IPS-20b (cell line): ENCODE data around the gene BICD1.

Experiments
- H3K27ac ChIP-seq: one replicate; pipeline ENCODE4 v1.5.1; 2013; ENCODE audit warnings: low read length
- H3K27me3 ChIP-seq: 2 replicates; pipeline ENCODE4 v1.6.1; 2013; ENCODE audit warnings: mild to moderate bottlenecking, low read length, inconsistent platforms; ENCODE audit not compliant: insufficient read depth
- H3K36me3 ChIP-seq: 2 replicates; pipeline ENCODE4 v1.6.1; 2013; ENCODE audit warnings: low read depth, mild to moderate bottlenecking, inconsistent platforms, low read length, moderate library complexity; ENCODE audit not compliant: insufficient read depth
- H3K4me1 ChIP-seq: 2 replicates; pipeline ENCODE4 v1.6.1; 2013; ENCODE audit warnings: mild to moderate bottlenecking, control low read depth, inconsistent platforms, low read length, moderate library complexity; ENCODE audit not compliant: insufficient read depth
- H3K4me3 ChIP-seq: 2 replicates; pipeline ENCODE4 v1.5.1; 2013; ENCODE audit warnings: mild to moderate bottlenecking, low read length, inconsistent platforms
- H3K9ac ChIP-seq: 2 replicates; pipeline ENCODE4 v1.6.1; 2013; ENCODE audit warnings: low read depth, mild to moderate bottlenecking, inconsistent platforms, low read length, moderate library complexity
- H3K9me3 ChIP-seq: 2 replicates; pipeline ENCODE4 v1.6.1; 2013; ENCODE audit warnings: mild to moderate bottlenecking, low read depth, low read length, inconsistent platforms; ENCODE audit not compliant: insufficient read depth

BICD1 gene

DNA sequence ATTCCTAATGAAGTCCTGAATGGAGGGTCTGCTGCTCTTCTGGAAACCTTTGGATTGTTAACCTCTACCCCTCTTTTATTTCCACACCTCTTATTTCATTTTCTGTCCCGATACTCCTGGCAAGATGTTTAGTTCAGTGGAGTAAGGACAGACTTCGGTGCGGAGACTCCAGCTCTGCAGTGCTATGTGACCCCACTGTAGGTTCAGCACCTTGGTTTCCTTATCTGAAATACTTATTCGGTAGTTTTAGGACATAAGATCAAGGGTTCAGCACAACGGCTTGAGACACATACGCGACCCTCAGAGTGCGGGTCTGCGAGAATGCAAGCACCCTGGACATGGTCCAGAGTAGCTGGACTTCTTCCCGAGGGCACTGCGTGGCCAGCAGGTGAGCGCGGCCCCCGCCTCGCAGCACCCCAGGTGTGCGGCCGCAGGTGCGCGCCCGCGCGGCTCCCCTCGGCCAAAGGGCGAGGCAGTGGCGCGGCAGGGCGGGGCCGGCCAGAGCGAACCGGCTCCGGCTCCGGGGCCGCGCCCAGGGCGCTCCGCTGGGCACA is 292.2 kb downstream of the BICD1 start:
- Histone ChIP-seq H3K4me1 (peaks cover 23% of the 10 kb centered on the region; the same call in 1 of the 2 replicates), H3K4me3 (peak overlapping the region; percentile 81), H3K9me3 (no peaks in the 10 kb centered on the region), H3K36me3 (peaks cover 14% of the 10 kb centered on the region), H3K9ac (peak overlapping the region; percentile 88), H3K27ac (peak overlapping the region; percentile 80), H3K27me3 (peaks cover 11% of the 10 kb centered on the region; the same call in 1 of the 2 replicates)

DNA sequence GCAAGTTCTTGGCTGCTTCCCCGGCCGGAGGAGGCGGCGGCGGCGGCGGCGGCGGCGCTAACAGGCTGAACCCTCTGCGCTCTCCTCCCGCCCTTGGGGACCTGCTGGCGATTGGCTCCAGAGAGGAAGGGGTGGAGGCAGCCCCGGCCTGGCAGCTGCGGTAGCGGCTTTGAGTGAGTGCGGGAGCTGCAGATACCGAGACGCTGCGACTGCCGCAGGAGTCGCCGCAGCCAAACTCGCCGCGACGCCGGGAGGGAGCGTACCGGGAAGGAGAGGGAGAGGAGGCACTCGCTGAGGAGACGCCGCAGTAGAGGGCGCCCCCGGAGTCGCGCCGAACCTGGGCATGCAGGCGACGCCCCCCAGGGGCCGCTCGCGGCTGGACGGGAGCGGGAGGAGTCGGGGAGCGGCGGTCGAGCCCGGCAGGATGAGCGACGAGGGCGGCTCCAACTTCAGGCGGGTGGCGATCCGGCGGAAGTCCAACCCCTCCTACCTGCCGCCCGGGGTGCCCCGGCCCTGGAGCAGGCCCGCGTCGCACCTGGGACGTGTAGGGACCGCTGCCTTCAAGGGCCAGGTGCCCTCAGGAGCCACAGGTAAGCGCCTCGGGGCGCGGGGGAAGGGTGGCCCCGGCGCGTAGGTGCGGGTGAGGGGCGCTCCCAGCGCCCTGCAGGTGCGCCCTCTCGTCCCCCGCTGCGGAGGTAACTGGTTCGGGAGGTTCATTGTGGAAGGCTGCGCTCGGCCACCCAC is 292.9 kb downstream of the BICD1 start, which contains the start of gene FGD4:
Gene FGD4 (plus strand): TSS at position 189 of the 744 bp plus-strand sequence.
- Histone ChIP-seq H3K36me3 (peaks cover 19% of the 10 kb centered on the region), H3K27ac (peak within 1 kb of the TSS; percentile 80), H3K4me3 (peak within 1 kb of the TSS; percentile 81), H3K27me3 (peaks cover 11% of the 10 kb centered on the region; the same call in 1 of the 2 replicates), H3K9me3 (no peaks in the 10 kb centered on the region), H3K9ac (peak within 1 kb of the TSS; percentile 88), H3K4me1 (peaks cover 23% of the 10 kb centered on the region; the same call in 1 of the 2 replicates)

DNA sequence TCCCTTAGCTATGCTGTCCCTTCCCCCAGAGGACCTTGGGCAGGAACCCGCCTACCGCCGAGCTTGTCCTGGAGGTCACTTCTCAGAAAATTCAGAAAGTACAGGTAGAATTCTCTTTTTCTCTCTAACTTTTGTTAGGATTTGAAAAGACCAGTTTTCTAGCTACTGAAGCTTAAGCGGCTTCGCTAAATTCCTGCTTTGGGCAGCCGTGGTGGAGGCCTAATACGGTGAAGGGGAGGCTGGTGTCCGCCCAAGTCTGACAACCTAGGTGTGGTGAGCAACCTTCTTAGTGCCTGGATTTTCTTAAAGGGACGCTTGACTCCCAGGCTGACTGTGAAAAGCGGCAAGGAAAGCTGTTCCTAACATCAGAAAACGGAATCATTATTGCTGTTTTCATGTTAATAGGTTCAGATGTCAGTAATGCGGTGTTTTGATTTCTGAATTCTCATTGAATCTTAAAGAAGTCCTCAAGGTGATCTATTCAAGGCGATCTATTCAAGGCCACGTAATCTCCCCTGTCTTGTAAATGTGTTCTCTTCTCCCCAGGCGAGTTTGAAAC is 293.5 kb downstream of the BICD1 start:
- peak overlapping the region; percentile 81 for H3K4me3 ChIP-seq
- H3K4me1 ChIP-seq, result peaks cover 19% of the 10 kb centered on the region; the same call in 1 of the 2 replicates
- peak overlapping the region; percentile 88 for H3K9ac ChIP-seq
- peaks cover 19% of the 10 kb centered on the region for H3K36me3 ChIP-seq
- H3K9me3 ChIP-seq, result no peaks in the 10 kb centered on the region
- H3K27me3 ChIP-seq, result peaks cover 11% of the 10 kb centered on the region; the same call in 1 of the 2 replicates
- peak overlapping the region; percentile 3 for H3K27ac ChIP-seq

DNA sequence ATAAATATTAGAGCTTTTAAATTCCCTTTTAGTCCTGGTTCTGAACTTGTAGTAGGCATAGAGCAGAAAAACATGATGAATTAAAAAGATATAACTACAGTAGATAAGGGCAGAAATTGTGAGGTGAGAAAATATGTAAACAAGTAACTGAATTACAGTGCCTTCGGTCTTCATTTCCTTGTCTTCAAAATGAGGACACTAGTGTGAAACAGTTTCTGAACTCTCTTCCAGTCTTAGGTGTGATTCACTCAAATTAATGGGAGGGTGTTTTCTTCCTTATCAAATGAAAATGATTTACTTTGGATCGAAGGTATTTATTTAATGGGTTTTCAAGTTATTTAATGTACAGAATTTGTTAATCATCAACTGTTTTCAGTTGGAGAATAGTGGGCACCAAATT is 294.2 kb downstream of the BICD1 start:
- Histone ChIP-seq H3K4me1 (peaks cover 16% of the 10 kb centered on the region; the same call in 1 of the 2 replicates), H3K36me3 (peaks cover 19% of the 10 kb centered on the region), H3K4me3 (peak overlapping the region; percentile 81), H3K27me3 (peaks cover 11% of the 10 kb centered on the region; the same call in 1 of the 2 replicates), H3K9me3 (no peaks in the 10 kb centered on the region), H3K27ac (peak overlapping the region; percentile 46), H3K9ac (peak overlapping the region; percentile 88)

DNA sequence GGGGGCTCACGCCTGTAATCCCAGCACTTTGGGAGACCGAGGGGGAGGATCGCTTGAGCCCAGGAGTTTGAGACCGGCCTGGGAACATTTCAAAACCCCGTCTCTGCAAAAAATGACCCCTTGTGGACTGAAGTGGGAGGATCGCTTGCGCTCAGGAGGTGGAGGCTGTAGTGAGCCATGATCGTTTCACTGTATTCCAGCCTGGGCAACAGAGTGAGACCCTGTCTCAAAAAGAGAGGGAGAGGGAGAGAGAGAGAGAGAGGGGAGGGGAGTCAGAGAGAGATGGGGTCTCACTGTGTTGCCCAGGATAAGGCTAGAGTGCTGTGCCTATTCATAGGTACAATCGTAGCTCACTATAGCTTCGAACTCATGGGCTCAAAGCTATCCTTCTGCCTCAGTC is 295.5 kb downstream of the BICD1 start:
- Histone ChIP-seq H3K9me3 (no peaks in the 10 kb centered on the region), H3K9ac (no peak overlapping the region), H3K4me3 (peak overlapping the region; percentile 4; the same call in 1 of the 2 replicates), H3K36me3 (peaks cover 19% of the 10 kb centered on the region), H3K27me3 (peaks cover 11% of the 10 kb centered on the region; the same call in 1 of the 2 replicates), H3K4me1 (peaks cover 16% of the 10 kb centered on the region; the same call in 1 of the 2 replicates), H3K27ac (no peak overlapping the region)

DNA sequence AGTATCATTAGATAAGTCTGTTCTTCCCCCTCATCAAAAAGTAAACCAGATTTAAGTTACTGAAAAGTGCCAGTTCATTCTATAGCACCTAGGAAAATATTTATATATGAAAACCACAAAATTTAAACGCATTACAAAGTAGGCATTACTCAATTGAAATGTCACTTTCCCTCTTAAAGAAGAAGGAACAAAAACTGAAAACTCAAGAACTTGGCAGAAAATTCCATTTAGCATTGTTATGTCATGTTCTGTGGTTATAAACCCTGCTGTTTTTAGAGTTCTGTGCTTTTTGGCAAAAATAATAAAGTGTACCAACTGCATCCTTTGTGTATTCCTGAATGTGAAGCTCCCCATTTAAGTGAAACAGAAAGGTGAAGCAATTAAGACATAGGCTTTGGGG is 296.3 kb downstream of the BICD1 start:
- Histone ChIP-seq H3K4me3 (peak overlapping the region; percentile 4; the same call in 1 of the 2 replicates), H3K27ac (no peak overlapping the region), H3K4me1 (peaks cover 9% of the 10 kb centered on the region; the same call in 1 of the 2 replicates), H3K27me3 (peaks cover 11% of the 10 kb centered on the region; the same call in 1 of the 2 replicates), H3K9ac (no peak overlapping the region), H3K36me3 (peaks cover 23% of the 10 kb centered on the region), H3K9me3 (no peaks in the 10 kb centered on the region)

DNA sequence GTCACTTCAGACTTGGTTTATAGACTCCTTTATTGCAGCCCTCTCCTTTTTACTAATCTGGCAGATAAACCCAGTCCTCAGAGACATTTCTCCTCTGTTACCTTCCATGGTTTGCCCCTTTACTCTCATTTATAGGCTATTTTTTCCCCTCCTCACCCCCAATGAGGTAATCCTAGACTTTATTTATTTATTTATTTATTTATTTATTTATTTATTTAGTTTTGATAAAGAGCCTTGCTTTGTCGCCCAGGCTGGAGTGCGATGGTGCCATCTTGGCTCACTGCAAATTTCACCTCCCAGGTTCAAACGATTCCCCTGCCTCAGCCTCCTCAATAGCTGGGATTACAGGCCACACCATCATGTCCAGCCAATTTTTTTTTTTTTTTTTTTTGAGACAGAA is 301.1 kb downstream of the BICD1 start:
- Histone ChIP-seq H3K27me3 (no peaks in the 10 kb centered on the region), H3K36me3 (peaks cover 45% of the 10 kb centered on the region), H3K4me3 (no peak overlapping the region), H3K9me3 (no peaks in the 10 kb centered on the region), H3K27ac (no peak overlapping the region), H3K4me1 (peaks cover 2% of the 10 kb centered on the region; the same call in 1 of the 2 replicates), H3K9ac (no peak overlapping the region)

DNA sequence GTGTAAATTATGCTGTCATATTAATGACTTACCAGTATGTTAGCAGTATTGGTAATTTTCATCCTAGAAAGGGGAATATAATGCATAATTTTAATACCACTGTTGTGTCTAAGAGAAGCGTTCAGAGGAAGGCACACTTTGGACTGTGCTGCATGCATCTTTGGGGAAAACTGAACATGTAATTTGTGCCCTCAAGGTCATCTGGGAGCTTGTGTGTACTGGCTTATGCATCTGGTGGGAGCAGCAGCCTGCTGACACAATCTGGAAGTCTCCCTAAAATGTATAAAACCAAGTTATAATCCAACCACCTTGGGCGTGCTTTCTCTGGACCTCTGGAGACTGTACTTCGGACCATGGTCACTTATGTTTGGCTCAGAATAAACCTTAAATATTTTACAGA is 306.8 kb downstream of the BICD1 start:
- H3K4me3 ChIP-seq, result no peak overlapping the region
- no peaks in the 10 kb centered on the region for H3K9me3 ChIP-seq
- H3K4me1 ChIP-seq, result peaks cover 6% of the 10 kb centered on the region; the same call in 1 of the 2 replicates
- no peaks in the 10 kb centered on the region for H3K27me3 ChIP-seq
- H3K27ac ChIP-seq, result no peak overlapping the region
- peaks cover 35% of the 10 kb centered on the region for H3K36me3 ChIP-seq
- H3K9ac ChIP-seq, result no peak overlapping the region

DNA sequence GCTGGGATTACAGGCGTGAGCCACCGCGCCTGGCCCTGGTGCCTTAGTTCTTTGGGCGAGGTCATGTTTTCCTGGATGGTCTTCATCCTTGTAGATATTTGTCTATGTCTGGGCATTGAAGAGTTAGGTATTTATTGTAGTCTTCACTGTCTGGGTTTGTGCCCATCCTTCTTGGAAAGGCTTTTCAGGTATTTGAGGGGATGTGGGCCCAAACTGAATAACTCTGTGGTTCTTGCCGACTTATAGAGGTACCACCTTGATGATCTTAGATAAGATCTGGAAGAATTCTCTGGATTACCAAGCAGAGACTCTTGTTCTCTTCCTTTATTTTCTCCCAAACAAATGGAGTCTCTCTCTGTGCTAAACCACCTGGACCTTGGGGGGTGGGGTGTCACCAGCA is 311.6 kb downstream of the BICD1 start:
- Histone ChIP-seq H3K9me3 (no peaks in the 10 kb centered on the region), H3K4me3 (no peak overlapping the region), H3K4me1 (peaks cover 26% of the 10 kb centered on the region), H3K27ac (no peak overlapping the region), H3K36me3 (peaks cover 23% of the 10 kb centered on the region), H3K27me3 (no peaks in the 10 kb centered on the region), H3K9ac (no peak overlapping the region)

DNA sequence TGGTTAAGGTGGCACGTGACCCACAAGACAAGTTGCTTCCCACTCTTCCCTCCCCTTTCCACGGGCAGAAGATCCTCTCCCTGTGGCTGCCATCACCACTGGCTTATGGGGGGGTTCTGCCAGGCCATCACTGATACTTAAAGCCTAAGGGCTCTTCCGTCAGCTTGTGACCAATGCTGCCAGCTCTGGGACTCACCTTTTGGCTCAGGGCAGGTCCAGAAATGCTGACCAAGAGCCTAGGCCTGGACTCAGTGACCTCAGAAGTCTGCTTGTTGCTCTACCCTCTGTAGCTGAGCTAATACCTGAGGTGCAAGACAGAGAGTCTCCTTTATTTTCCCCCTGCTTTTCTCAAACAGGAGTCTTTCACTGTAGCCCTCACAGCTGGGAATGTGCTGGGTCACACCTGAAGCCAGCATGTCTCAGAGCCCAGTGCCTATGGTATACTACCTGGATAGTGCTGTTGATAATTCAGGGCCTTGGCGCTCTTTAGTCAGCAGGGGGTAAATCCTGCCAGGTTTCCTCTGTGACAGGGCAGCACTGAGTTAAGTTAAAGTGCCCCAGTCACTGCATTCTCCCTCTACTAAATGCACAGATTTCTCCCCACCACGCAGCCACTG is 312.4 kb downstream of the BICD1 start:
- peaks cover 26% of the 10 kb centered on the region for H3K4me1 ChIP-seq
- H3K27me3 ChIP-seq, result no peaks in the 10 kb centered on the region
- H3K9ac ChIP-seq, result 0 out of 2 replicates have a peak overlapping the region, but pooled peaks have one; percentile 12
- H3K9me3 ChIP-seq, result no peaks in the 10 kb centered on the region
- no peak overlapping the region for H3K27ac ChIP-seq
- no peak overlapping the region for H3K4me3 ChIP-seq
- H3K36me3 ChIP-seq, result peaks cover 23% of the 10 kb centered on the region

DNA sequence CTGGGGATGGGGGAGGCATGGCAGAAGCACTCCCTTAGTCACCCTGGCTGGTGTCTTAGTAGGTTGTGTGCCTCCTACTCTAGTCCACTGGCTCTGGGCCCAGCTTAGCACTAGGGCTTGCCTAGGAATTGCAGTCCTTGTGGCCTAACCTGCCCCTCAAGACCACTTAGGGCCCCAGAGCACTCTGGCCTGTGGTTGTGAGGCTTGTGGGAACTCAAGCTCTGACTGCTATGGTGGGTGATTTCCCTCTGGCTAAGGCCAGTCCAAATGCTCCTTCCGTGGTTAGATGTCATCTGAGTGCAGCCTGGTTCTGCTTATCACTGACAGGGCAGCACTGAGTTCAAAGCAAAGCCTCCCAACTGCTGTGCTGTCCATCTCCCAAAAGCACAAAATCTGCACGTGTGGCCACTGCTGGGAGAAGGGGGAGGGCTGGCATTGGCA is 312.9 kb downstream of the BICD1 start:
- H3K4me1 ChIP-seq, result peaks cover 26% of the 10 kb centered on the region
- no peak overlapping the region for H3K27ac ChIP-seq
- H3K9me3 ChIP-seq, result no peaks in the 10 kb centered on the region
- no peak overlapping the region for H3K4me3 ChIP-seq
- no peaks in the 10 kb centered on the region for H3K27me3 ChIP-seq
- H3K36me3 ChIP-seq, result peaks cover 23% of the 10 kb centered on the region
- H3K9ac ChIP-seq, result 0 out of 2 replicates have a peak overlapping the region, but pooled peaks have one; percentile 12
